GM18951 (cell line): ENCODE measurements around the gene ARF1.

ENCODE experiments used
- POLR2A ChIP-seq: IDR thresholded peaks from 4 replicates; pipeline ENCODE4 v1.6.1; 2011; ENCODE audit warnings: mild to moderate bottlenecking; ENCODE audit not compliant: insufficient read length, insufficient read depth; ENCODE audit errors: extremely low read depth
- in situ Hi-C: fragments of 300-500 bp; cut with MboI; formaldehyde crosslinking; loops from one replicate; pipeline ENCODE4 v1.12.0; 2022; ENCODE audit warnings: low sequenced_read_pairs, mixed read lengths, inconsistent platforms; ENCODE audit not compliant: unreplicated experiment

Gene ARF1

GRCh38 chr1:228082214-228082917, at the start of gene ARF1:
TSS of gene ARF1 (plus strand) at chr1:228082708. CDS start at chr1:228097115, 14,407 bp downstream.
- in situ Hi-C loops: no loop called here
- peak; percentile 93 for TF ChIP-seq POLR2A

GRCh38 chr1:228033376-228033775, 49.1 kb upstream of the ARF1 start:
- no peak for TF ChIP-seq POLR2A
- in situ Hi-C loops: no loop called here

- in situ Hi-C loops: no loop called here
- no peak for TF ChIP-seq POLR2A
These were observed 47.3 kb upstream of the ARF1 start for GRCh38 chr1:228034954-228035837.

- no peak for TF ChIP-seq POLR2A
- in situ Hi-C loops: no loop called here
These were observed 46.7 kb upstream of the ARF1 start for GRCh38 chr1:228035844-228036243.

DNA sequence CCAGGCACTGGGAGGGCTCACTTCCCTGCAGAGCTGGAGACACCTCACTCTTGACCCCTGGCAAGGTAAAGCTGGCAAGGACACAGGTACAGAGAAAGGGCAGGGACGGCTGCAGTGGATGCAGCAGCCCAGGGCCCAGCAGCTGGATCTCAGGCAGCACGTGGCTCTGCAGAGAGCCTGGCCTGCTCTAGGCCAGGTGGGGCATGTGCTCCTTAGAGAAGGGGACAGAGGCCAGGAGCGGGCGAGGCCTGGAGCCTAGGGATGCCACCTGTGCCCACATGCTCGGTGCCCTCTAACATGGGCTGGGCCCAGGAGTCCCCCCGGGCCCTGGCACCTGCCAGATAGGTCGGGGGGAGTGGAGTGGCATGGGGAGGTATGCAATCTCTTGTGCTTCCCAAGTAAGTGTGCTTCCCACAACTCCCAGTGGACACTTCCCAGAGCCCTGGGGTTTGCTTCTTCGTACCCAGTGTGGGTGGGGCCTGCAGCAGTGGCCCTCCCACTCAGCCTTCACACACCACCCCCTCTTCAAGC, 45.7 kb upstream of the ARF1 start:
- no peak for TF ChIP-seq POLR2A
- in situ Hi-C loops: no loop called here

- in situ Hi-C loops: no loop called here
- no peak for TF ChIP-seq POLR2A
These were observed 44.8 kb upstream of the ARF1 start for GRCh38 chr1:228037401-228038386.

GRCh38 chr1:228038387-228039005, 44.0 kb upstream of the ARF1 start:
- no peak for TF ChIP-seq POLR2A
- in situ Hi-C loops: no loop called here

GRCh38 chr1:228039006-228039903, 43.3 kb upstream of the ARF1 start:
- in situ Hi-C loops: no loop called here
- TF ChIP-seq POLR2A: no peak

DNA sequence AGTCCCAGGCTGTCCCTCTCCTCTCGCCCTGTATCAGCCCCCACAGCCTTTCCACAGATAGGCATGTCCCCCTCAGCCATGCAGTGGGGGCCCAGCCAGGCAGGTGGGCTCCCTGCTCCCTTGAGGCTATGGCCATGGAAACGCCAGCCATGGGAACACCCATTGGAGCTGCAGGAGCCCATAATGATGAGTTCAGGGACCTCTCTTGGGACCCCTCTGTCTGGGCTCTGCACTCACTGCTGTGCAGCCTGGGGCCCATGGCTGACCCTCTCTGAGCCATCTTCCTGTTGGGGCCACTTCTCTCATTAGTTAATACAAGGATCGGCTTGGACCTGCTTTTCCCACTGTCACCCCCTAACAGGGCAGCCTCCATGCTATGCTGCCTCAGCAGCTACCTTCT, 42.5 kb upstream of the ARF1 start:
- in situ Hi-C loops: no loop called here

DNA sequence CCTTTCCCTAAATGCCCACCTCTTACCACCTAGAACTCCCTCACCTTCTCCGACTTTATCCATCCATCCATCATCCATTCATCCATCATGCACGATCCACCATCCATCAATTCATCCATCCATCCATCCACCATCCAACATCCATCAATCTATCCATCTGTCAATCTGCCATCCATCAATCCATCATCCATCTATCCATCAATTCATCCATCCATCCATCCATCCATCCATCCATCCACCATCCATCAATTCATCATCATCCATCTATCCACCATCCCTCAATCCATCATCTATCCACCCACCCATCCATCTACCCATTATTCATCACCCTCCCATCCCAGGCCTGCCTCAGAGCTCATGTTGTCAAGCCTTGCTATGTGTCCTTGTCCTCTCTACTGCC, 41.2 kb upstream of the ARF1 start:
- TF ChIP-seq POLR2A: no peak

More for the DNA sequence above, 42.5 kb upstream of the ARF1 start:
- TF ChIP-seq POLR2A: no peak

DNA sequence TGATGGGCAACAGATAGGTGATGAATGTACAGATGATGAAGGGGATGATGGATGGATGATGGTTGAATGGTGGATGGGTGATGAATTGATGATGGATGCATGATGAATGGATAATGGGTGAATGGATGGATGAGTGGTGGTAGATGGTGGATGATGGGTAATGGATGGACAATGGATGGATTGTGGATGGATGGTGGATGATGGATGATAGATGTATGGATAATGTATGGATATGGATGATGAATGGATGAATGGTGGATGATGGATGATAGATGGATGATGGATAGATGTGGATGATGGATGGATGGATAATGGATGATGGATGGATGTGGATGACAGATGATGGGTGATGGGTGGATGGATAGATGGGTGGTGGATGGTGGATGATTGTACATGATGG, 40.0 kb upstream of the ARF1 start:
- in situ Hi-C loops: no loop called here
- no peak for TF ChIP-seq POLR2A

More for the DNA sequence above, 41.2 kb upstream of the ARF1 start:
- in situ Hi-C loops: no loop called here
